Mesenchymal stem cell (in vitro differentiated cells and primary cell): ENCODE results near the gene CNTNAP2.

ENCODE experiments used
- DNase-seq: peaks from one replicate; pipeline ENCODE4 v3.0.0-alpha.2; 2013
- H2AFZ ChIP-seq: one replicate; pipeline ENCODE4 v1.6.1; 2013; ENCODE audit warnings: low read depth, mild to moderate bottlenecking, control low read depth, inconsistent platforms, low read length, moderate library complexity
- H2AK5ac ChIP-seq: 2 replicates; pipeline ENCODE4 v1.6.1; 2013; ENCODE audit warnings: low read length, moderate library complexity, mild to moderate bottlenecking, inconsistent platforms; ENCODE audit not compliant: severe bottlenecking
- H2BK120ac ChIP-seq: one replicate; pipeline ENCODE4 v1.6.1; 2013; ENCODE audit warnings: low read depth, mild to moderate bottlenecking, inconsistent platforms, low read length, moderate library complexity
- H2BK12ac ChIP-seq, 2 experiments: one replicate each; pipeline ENCODE4 v1.6.1; 2013; ENCODE audit warnings: inconsistent platforms in 2 of 2, low read length in 2 of 2, mild to moderate bottlenecking in 2 of 2, moderate library complexity in 2 of 2, control low read depth in 1 of 2
- H2BK15ac ChIP-seq: one replicate; pipeline ENCODE4 v1.6.1; 2013; ENCODE audit warnings: mild to moderate bottlenecking, low read depth, inconsistent platforms; ENCODE audit not compliant: poor library complexity, severe bottlenecking
- H2BK5ac ChIP-seq: 2 replicates; pipeline ENCODE4 v1.6.1; 2013; ENCODE audit warnings: low read depth, mild to moderate bottlenecking, low read length, control low read depth, inconsistent platforms; ENCODE audit not compliant: poor library complexity, severe bottlenecking
- H3K14ac ChIP-seq, 2 experiments: one replicate each; pipeline ENCODE4 v1.6.1; 2013; ENCODE audit warnings: inconsistent platforms in 2 of 2, low read length in 2 of 2, control low read depth in 1 of 2, mild to moderate bottlenecking in 1 of 2, moderate library complexity in 1 of 2
- H3K18ac ChIP-seq, 2 experiments: one replicate each; pipeline ENCODE4 v1.6.1; 2013; ENCODE audit warnings: inconsistent platforms in 2 of 2, low read length in 2 of 2, control low read depth in 1 of 2, low read depth in 1 of 2, mild to moderate bottlenecking in 1 of 2
- H3K23ac ChIP-seq, 2 experiments: one replicate each; pipeline ENCODE4 v1.6.1; 2013; ENCODE audit warnings: inconsistent platforms in 2 of 2, low read length in 2 of 2, mild to moderate bottlenecking in 2 of 2, moderate library complexity in 2 of 2, control low read depth in 1 of 2
- H3K27ac ChIP-seq: 2 replicates; pipeline ENCODE4 v1.5.1; 2013; ENCODE audit warnings: mild to moderate bottlenecking, moderate library complexity, low read length, control low read depth, inconsistent platforms; ENCODE audit not compliant: poor library complexity, severe bottlenecking
- H3K27me3 ChIP-seq, 2 experiments: 2 replicates each; pipeline versions ENCODE4 v1.6.1 to v1.7.0; 2013; ENCODE audit warnings: low read length in 2 of 2, mild to moderate bottlenecking in 2 of 2, moderate library complexity in 2 of 2, control low read depth in 1 of 2, inconsistent platforms in 1 of 2; ENCODE audit not compliant: control insufficient read depth in 1 of 2, insufficient read depth in 1 of 2
- H3K36me3 ChIP-seq, 2 experiments: 2 replicates each; pipeline versions ENCODE4 v1.6.1 to v1.7.0; 2013; ENCODE audit warnings: low read length in 2 of 2, control low read depth in 1 of 2, inconsistent platforms in 1 of 2, low read depth in 1 of 2, mild to moderate bottlenecking in 1 of 2; ENCODE audit not compliant: insufficient read depth in 2 of 2, control insufficient read depth in 1 of 2
- H3K4ac ChIP-seq, 2 experiments: one replicate each; pipeline ENCODE4 v1.6.1; 2013; ENCODE audit warnings: inconsistent platforms in 2 of 2, low read length in 2 of 2, mild to moderate bottlenecking in 2 of 2, moderate library complexity in 2 of 2, control low read depth in 1 of 2, low read depth in 1 of 2
- H3K4me1 ChIP-seq: 2 replicates; pipeline ENCODE4 v1.6.1; 2013; ENCODE audit warnings: low read depth, low read length, control low read depth; ENCODE audit not compliant: control insufficient read depth, insufficient read depth
- H3K4me2 ChIP-seq: 2 replicates; pipeline ENCODE4 v1.6.1; 2013; ENCODE audit warnings: low read length, mild to moderate bottlenecking, inconsistent platforms; ENCODE audit not compliant: poor library complexity, severe bottlenecking
- H3K4me3 ChIP-seq, 2 experiments: 2 replicates each; pipeline versions ENCODE4 v1.5.1 to v1.7.0; 2013; ENCODE audit warnings: low read length in 2 of 2, mild to moderate bottlenecking in 2 of 2, control low read depth in 1 of 2, low read depth in 1 of 2; ENCODE audit not compliant: insufficient read depth in 1 of 2
- H3K79me1 ChIP-seq: replicated peaks from 2 replicates; pipeline ENCODE4 v1.6.1; 2013; ENCODE audit warnings: mild to moderate bottlenecking, control low read depth, low read length, inconsistent platforms; ENCODE audit not compliant: poor library complexity, severe bottlenecking
- H3K9ac ChIP-seq: 2 replicates; pipeline ENCODE4 v1.7.0; 2013; ENCODE audit warnings: mild to moderate bottlenecking, low read length, moderate library complexity
- H3K9me3 ChIP-seq: 2 replicates; pipeline ENCODE4 v1.7.0; 2013; ENCODE audit warnings: mild to moderate bottlenecking, low read length; ENCODE audit not compliant: control insufficient read depth
- H4K8ac ChIP-seq: one replicate; pipeline ENCODE4 v1.6.1; 2013; ENCODE audit warnings: inconsistent platforms, mild to moderate bottlenecking, low read length, moderate library complexity
- H4K91ac ChIP-seq: one replicate; pipeline ENCODE4 v1.6.1; 2013; ENCODE audit warnings: mild to moderate bottlenecking, low read length, inconsistent platforms
- WGBS: methylation state at CpG from one replicate; pipeline ENCODE4 v1.1.7; 2013; ENCODE audit warnings: mixed read lengths; 5-methylcytosine and 5-hydroxymethylcytosine counted together

The CNTNAP2 gene

DNA sequence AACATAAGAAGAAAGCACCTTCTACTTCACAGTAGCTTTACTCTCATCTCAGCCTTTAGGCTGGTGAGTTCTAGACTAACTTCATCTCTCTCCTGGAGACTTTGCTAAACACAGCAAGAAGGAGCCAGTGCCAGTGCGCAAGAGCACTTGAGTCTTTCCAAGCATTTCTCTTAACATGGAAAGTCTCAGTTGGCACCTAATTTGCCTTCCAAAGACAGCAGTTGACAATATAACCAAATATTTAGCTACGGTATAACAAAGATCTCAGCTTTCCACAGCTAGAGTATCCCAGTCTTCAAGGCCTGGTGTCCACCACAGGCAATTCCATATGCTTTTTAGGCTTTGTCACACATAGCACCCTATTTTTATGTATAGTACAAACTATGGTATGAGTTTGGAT lies 1204.9 kb downstream of the CNTNAP2 start:
- H2BK120ac ChIP-seq, result no peak overlapping the region
- no peak overlapping the region for H3K4me2 ChIP-seq
- H2BK12ac ChIP-seq, result no peak overlapping the region
- 87% methylated on average over 2 of the region's 2 CpGs for WGBS
- H4K8ac ChIP-seq, result no peak overlapping the region
- H3K79me1 ChIP-seq, result no peaks in the 10 kb centered on the region
- no peak overlapping the region for H3K9ac ChIP-seq
- no peak overlapping the region for H4K91ac ChIP-seq
- H3K14ac ChIP-seq, result no peak overlapping the region
- no peak overlapping the region for H2BK15ac ChIP-seq
- no peaks in the 10 kb centered on the region for H3K36me3 ChIP-seq
- H2AFZ ChIP-seq, result no peak overlapping the region
- H3K4me3 ChIP-seq, result no peak overlapping the region
- no peak overlapping the region for H3K4ac ChIP-seq
- no peak overlapping the region for H2AK5ac ChIP-seq
- H3K27me3 ChIP-seq, result no peaks in the 10 kb centered on the region
- no peak overlapping the region for H2BK5ac ChIP-seq
- H3K18ac ChIP-seq, result no peak overlapping the region
- H3K23ac ChIP-seq, result no peak overlapping the region
- no peak overlapping the region for H3K27ac ChIP-seq
- no peak for DNase-seq
- peaks cover 18% of the 10 kb centered on the region for H3K9me3 ChIP-seq
- H3K4me1 ChIP-seq, result no peaks in the 10 kb centered on the region

DNA sequence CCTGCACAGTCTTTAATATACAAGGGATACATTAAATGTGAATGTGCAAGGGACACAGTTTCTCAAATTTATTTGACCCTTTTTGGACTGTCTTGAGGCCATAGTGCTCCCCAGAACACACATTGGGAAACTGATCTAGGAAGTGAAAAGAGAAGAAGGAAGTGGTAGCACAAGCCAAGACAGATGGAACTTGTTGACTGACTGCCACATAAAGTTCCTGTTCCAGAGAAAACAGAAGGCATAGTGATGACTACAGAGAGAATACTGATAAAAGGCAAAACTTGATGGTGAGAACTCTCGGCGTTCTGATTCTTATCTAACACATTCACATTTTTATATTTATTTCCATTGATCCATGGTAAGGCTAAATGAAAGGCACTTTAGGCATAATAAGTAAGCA lies 1216.4 kb downstream of the CNTNAP2 start:
- H2BK120ac ChIP-seq, result no peak overlapping the region
- no peak overlapping the region for H2BK5ac ChIP-seq
- no peak overlapping the region for H2BK15ac ChIP-seq
- H3K27ac ChIP-seq, result no peak overlapping the region
- H3K9ac ChIP-seq, result no peak overlapping the region
- no peak overlapping the region for H2BK12ac ChIP-seq
- no peaks in the 10 kb centered on the region for H3K4me1 ChIP-seq
- no CpG with 5 or more reads among the region's 2 CpGs for WGBS
- no peak overlapping the region for H4K8ac ChIP-seq
- no peak overlapping the region for H2AK5ac ChIP-seq
- H3K14ac ChIP-seq, result no peak overlapping the region
- H3K79me1 ChIP-seq, result no peaks in the 10 kb centered on the region
- H3K4me2 ChIP-seq, result no peak overlapping the region
- no peak overlapping the region for H3K4me3 ChIP-seq
- H3K18ac ChIP-seq, result no peak overlapping the region
- H2AFZ ChIP-seq, result no peak overlapping the region
- no peak overlapping the region for H3K4ac ChIP-seq
- H3K27me3 ChIP-seq, result no peaks in the 10 kb centered on the region
- peaks cover 16% of the 10 kb centered on the region for H3K9me3 ChIP-seq
- no peaks in the 10 kb centered on the region for H3K36me3 ChIP-seq
- H4K91ac ChIP-seq, result no peak overlapping the region
- no peak for DNase-seq
- H3K23ac ChIP-seq, result no peak overlapping the region

DNA sequence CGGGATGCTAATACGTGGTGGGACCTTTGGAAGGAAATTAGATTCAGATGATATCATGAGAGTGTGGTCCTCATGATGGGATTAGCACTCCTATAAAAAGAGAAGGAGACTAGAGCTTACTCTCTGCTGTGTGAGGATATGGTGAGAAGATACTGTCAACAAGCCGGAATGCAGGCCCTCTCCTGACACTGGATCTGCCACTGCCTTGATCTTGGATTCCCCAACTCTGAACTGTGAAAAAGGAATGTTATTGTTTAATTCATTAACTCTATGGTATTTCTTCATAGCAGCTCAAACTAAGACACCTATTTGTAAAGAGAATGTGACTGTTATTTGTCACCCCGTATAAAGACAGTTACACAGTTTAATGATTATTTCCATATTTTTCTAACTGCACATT lies 1246.5 kb downstream of the CNTNAP2 start:
- H2BK12ac ChIP-seq, result no peak overlapping the region
- no peak overlapping the region for H3K4ac ChIP-seq
- H4K8ac ChIP-seq, result no peak overlapping the region
- H3K4me1 ChIP-seq, result peaks cover 3% of the 10 kb centered on the region
- H3K9ac ChIP-seq, result no peak overlapping the region
- H3K9me3 ChIP-seq, result no peaks in the 10 kb centered on the region
- no peak overlapping the region for H3K18ac ChIP-seq
- no peak overlapping the region for H4K91ac ChIP-seq
- no peak overlapping the region for H2BK5ac ChIP-seq
- no peaks in the 10 kb centered on the region for H3K36me3 ChIP-seq
- no peak overlapping the region for H2AFZ ChIP-seq
- H3K4me2 ChIP-seq, result no peak overlapping the region
- no peaks in the 10 kb centered on the region for H3K27me3 ChIP-seq
- no peaks in the 10 kb centered on the region for H3K79me1 ChIP-seq
- H2AK5ac ChIP-seq, result no peak overlapping the region
- 55% methylated on average over 3 of the region's 4 CpGs for WGBS
- no peak overlapping the region for H3K4me3 ChIP-seq
- H2BK15ac ChIP-seq, result no peak overlapping the region
- DNase-seq, result no peak
- H3K14ac ChIP-seq, result no peak overlapping the region
- peak overlapping the region; percentile 72 for H3K27ac ChIP-seq
- no peak overlapping the region for H2BK120ac ChIP-seq
- H3K23ac ChIP-seq, result no peak overlapping the region

DNA sequence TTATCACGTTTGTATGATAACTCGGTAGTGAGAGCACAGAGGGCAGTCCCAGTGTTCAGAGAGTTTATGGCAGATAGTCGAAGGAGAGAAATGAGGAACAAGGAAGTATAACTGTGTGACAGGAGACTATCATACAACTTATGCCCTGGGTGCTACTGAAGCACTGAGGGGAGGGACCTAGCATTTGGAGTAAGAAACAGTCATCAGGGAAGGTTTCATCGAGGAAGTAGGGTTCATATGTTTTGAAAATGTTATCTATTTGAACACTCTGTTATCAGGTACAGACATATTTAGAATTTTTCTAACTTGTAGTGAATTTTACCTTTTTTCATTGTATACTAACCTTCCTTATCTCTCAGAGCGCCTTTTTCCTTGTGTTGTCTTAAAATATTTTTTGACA lies 1259.6 kb downstream of the CNTNAP2 start:
- WGBS, result 70% methylated on average over 3 of the region's 5 CpGs
- H3K14ac ChIP-seq, result no peak overlapping the region
- no peak overlapping the region for H3K4me2 ChIP-seq
- H2BK15ac ChIP-seq, result no peak overlapping the region
- no peaks in the 10 kb centered on the region for H3K79me1 ChIP-seq
- H3K4me3 ChIP-seq, result no peak overlapping the region
- H2BK120ac ChIP-seq, result no peak overlapping the region
- no peaks in the 10 kb centered on the region for H3K27me3 ChIP-seq
- H3K18ac ChIP-seq, result no peak overlapping the region
- DNase-seq, result no peak
- no peak overlapping the region for H4K91ac ChIP-seq
- no peak overlapping the region for H2BK12ac ChIP-seq
- H2BK5ac ChIP-seq, result no peak overlapping the region
- no peak overlapping the region for H2AFZ ChIP-seq
- H4K8ac ChIP-seq, result no peak overlapping the region
- no peak overlapping the region for H2AK5ac ChIP-seq
- H3K36me3 ChIP-seq, result no peaks in the 10 kb centered on the region
- no peaks in the 10 kb centered on the region for H3K4me1 ChIP-seq
- no peaks in the 10 kb centered on the region for H3K9me3 ChIP-seq
- H3K27ac ChIP-seq, result no peak overlapping the region
- no peak overlapping the region for H3K4ac ChIP-seq
- H3K9ac ChIP-seq, result no peak overlapping the region
- H3K23ac ChIP-seq, result no peak overlapping the region
